ACHN (cell line): ENCODE measurements around the gene EHBP1.

Experiments
- DNase-seq: peaks from one replicate; pipeline ENCODE4 v3.0.0-alpha.2; 2015
- in situ Hi-C: cut with HindIII; loops from 2 replicates; pipeline ENCODE4 v1.10.0; 2017; ENCODE audit warnings: low sequenced_read_pairs, low pct_ligation_motif_present, low pct_unique_long_range_greater_than_20kb

Gene EHBP1

GRCh38 chr2:62964050-62964449, 258.5 kb downstream of the EHBP1 start:
- no peak for DNase-seq
- in situ Hi-C loops: no loop called here

- in situ Hi-C loops: no loop called here
- no peak for DNase-seq
Measured at GRCh38 chr2:62964671-62965070, 259.2 kb downstream of the EHBP1 start.

GRCh38 chr2:62966991-62967390, 261.5 kb downstream of the EHBP1 start:
- in situ Hi-C loops: no loop called here
- no peak for DNase-seq

- DNase-seq: no peak
- in situ Hi-C loops: no loop called here
Measured at GRCh38 chr2:62968168-62968567, 262.7 kb downstream of the EHBP1 start.

GRCh38 chr2:62968668-62969067, 263.2 kb downstream of the EHBP1 start:
- in situ Hi-C loops: no loop called here
- no peak for DNase-seq

GRCh38 chr2:62971936-62972335, 266.4 kb downstream of the EHBP1 start:
- DNase-seq: no peak
- in situ Hi-C loops: no loop called here

GRCh38 chr2:62972601-62973000, 267.1 kb downstream of the EHBP1 start:
- in situ Hi-C loops: no loop called here
- DNase-seq: no peak

GRCh38 chr2:62974999-62975398, 269.5 kb downstream of the EHBP1 start:
- no peak for DNase-seq
- in situ Hi-C loops: no loop called here

- in situ Hi-C loops: no loop called here
- no peak for DNase-seq
Measured at GRCh38 chr2:62991605-62992004, 286.1 kb downstream of the EHBP1 start.

- DNase-seq: no peak
- in situ Hi-C loops: no loop called here
Measured at GRCh38 chr2:62992561-62992960, 287.0 kb downstream of the EHBP1 start.

GRCh38 chr2:62994206-62994605, 288.7 kb downstream of the EHBP1 start:
- DNase-seq: no peak
- in situ Hi-C loops: no loop called here

GRCh38 chr2:62996534-62997186, 291.1 kb downstream of the EHBP1 start:
- no peak for DNase-seq
- in situ Hi-C loops: no loop called here

- in situ Hi-C loops: no loop called here
- no peak for DNase-seq
Measured at GRCh38 chr2:62998949-62999348, 293.4 kb downstream of the EHBP1 start.

GRCh38 chr2:62999905-63000304, 294.4 kb downstream of the EHBP1 start:
- DNase-seq: peak; percentile 44
- in situ Hi-C loops: no loop called here

GRCh38 chr2:63000801-63001200, 295.3 kb downstream of the EHBP1 start:
- DNase-seq: no peak
- in situ Hi-C loops: no loop called here

- in situ Hi-C loops: no loop called here
- no peak for DNase-seq
Measured at GRCh38 chr2:63001576-63001975, 296.1 kb downstream of the EHBP1 start.

- DNase-seq: no peak
- in situ Hi-C loops: no loop called here
Measured at GRCh38 chr2:63003351-63003750, 297.8 kb downstream of the EHBP1 start.

GRCh38 chr2:63007813-63008458, 302.4 kb downstream of the EHBP1 start:
- no peak for DNase-seq
- in situ Hi-C loops: no loop called here

GRCh38 chr2:63008838-63009237, 303.3 kb downstream of the EHBP1 start:
- DNase-seq: no peak
- in situ Hi-C loops: no loop called here

- in situ Hi-C loops: no loop called here
- no peak for DNase-seq
Measured at GRCh38 chr2:63009490-63009889, 304.0 kb downstream of the EHBP1 start.
